Astrocyte (in vitro differentiated cells and primary cell): ENCODE results near the gene AKIP1. TPM values are rescaled to one million over a fixed set of nuclear protein-coding genes. Genes with fewer than 3 reads are reported as not detected.

Source experiments
- DNase-seq: peaks from one replicate; pipeline ENCODE4 v3.0.0-alpha.2; 2010; ENCODE audit warnings: low read depth
- FAIRE-seq: peaks from 2 replicates; lab custom pipeline; 2011; peaks lifted over from hg19 to GRCh38; lab: Jason Lieb, UNC
- H2AFZ ChIP-seq: 2 replicates; pipeline ENCODE4 v1.6.0; 2012; ENCODE audit warnings: low read depth, low read length, inconsistent platforms
- H3K27ac ChIP-seq: 2 replicates; pipeline ENCODE4 v1.5.1; 2011; ENCODE audit warnings: low read depth, low read length, inconsistent platforms
- H3K27me3 ChIP-seq: 2 replicates; pipeline ENCODE4 v1.6.0; 2011; ENCODE audit warnings: low read length, inconsistent platforms; ENCODE audit not compliant: insufficient read depth
- H3K36me3 ChIP-seq: 2 replicates; pipeline ENCODE4 v1.5.1; 2011; ENCODE audit warnings: low read length, inconsistent platforms; ENCODE audit not compliant: insufficient read depth
- H3K4me1 ChIP-seq: 2 replicates; pipeline ENCODE4 v1.5.1; 2011; ENCODE audit warnings: low read length, inconsistent platforms; ENCODE audit not compliant: insufficient read depth
- H3K4me2 ChIP-seq: 2 replicates; pipeline ENCODE4 v1.6.0; 2012; ENCODE audit warnings: low read length, inconsistent platforms
- H3K4me3 ChIP-seq: 2 replicates; pipeline ENCODE4 v1.5.1; 2011; ENCODE audit warnings: low read depth, mild to moderate bottlenecking, low read length, inconsistent platforms; ENCODE audit not compliant: insufficient read depth
- H3K79me2 ChIP-seq: 2 replicates; pipeline ENCODE4 v1.6.0; 2012; ENCODE audit warnings: mild to moderate bottlenecking, low read length, inconsistent platforms; ENCODE audit not compliant: insufficient read depth
- H3K9ac ChIP-seq: 2 replicates; pipeline ENCODE4 v1.6.0; 2012; ENCODE audit warnings: mild to moderate bottlenecking, low read length, inconsistent platforms
- H3K9me3 ChIP-seq: 2 replicates; pipeline ENCODE4 v1.5.1; 2012; ENCODE audit warnings: low read depth, mild to moderate bottlenecking, low read length, inconsistent platforms; ENCODE audit not compliant: insufficient read depth
- H4K20me1 ChIP-seq: 2 replicates; pipeline ENCODE4 v1.6.0; 2012; ENCODE audit warnings: low read length, inconsistent platforms; ENCODE audit not compliant: insufficient read depth
- H3K27ac Mint-ChIP-seq: one replicate; pipeline ENCODE4 v1.8.0; 2021; ENCODE audit warnings: mild to moderate bottlenecking, mixed read lengths; ENCODE audit not compliant: unreplicated experiment
- H3K27me3 Mint-ChIP-seq: one replicate; pipeline ENCODE4 v1.8.0; 2021; ENCODE audit warnings: low read depth, mixed read lengths; ENCODE audit not compliant: unreplicated experiment
- H3K36me3 Mint-ChIP-seq: one replicate; pipeline ENCODE4 v1.8.0; 2021; ENCODE audit warnings: low read depth, mixed read lengths; ENCODE audit not compliant: unreplicated experiment
- H3K4me1 Mint-ChIP-seq: one replicate; pipeline ENCODE4 v1.8.0; 2021; ENCODE audit warnings: low read depth, mixed read lengths; ENCODE audit not compliant: unreplicated experiment
- H3K4me3 Mint-ChIP-seq: one replicate; pipeline ENCODE4 v1.8.0; 2021; ENCODE audit warnings: mild to moderate bottlenecking, moderate library complexity, mixed read lengths; ENCODE audit not compliant: unreplicated experiment
- H3K9me3 Mint-ChIP-seq: one replicate; pipeline ENCODE4 v1.8.0; 2021; ENCODE audit warnings: mild to moderate bottlenecking, mixed read lengths; ENCODE audit not compliant: unreplicated experiment
- CTCF ChIP-seq: IDR thresholded peaks from 2 replicates; pipeline ENCODE4 v1.5.1; 2011; ENCODE audit warnings: low read depth, mild to moderate bottlenecking, inconsistent platforms, low read length, moderate library complexity; ENCODE audit not compliant: insufficient read depth
- EZH2 ChIP-seq: IDR thresholded peaks from 2 replicates; pipeline ENCODE4 v1.6.1; 2012; ENCODE audit warnings: mild to moderate bottlenecking, low read length, inconsistent platforms; ENCODE audit not compliant: insufficient read depth
- total RNA-seq: library from RNA; stranded (reverse); gene quantifications from 2 replicates; pipeline ENCODE4 v1.2.1, GENCODE V29; 2021

AKIP1 gene
- total RNA-seq, 1 donor from 2014 or later: 48.2 TPM

GRCh38 chr11:8870411-8871170 lies 40.4 kb upstream of the AKIP1 start:
- Histone ChIP-seq H3K4me2 (peak overlapping the region; percentile 88), H3K36me3 (no peaks in the 10 kb centered on the region), H3K4me1 (peaks cover 32% of the 10 kb centered on the region), H2AFZ (peak overlapping the region; percentile 66), H3K4me3 (peak overlapping the region; percentile 73), H3K27ac (peak overlapping the region; percentile 79), H4K20me1 (peaks cover 6% of the 10 kb centered on the region), H3K27me3 (no peaks in the 10 kb centered on the region), H3K9me3 (no peaks in the 10 kb centered on the region), H3K9ac (peak overlapping the region; percentile 84), H3K79me2 (peaks cover 41% of the 10 kb centered on the region)
- H3K9me3 Mint-ChIP-seq: no peaks in the 10 kb centered on the region
- peak overlapping the region; percentile 90 for H3K27ac Mint-ChIP-seq
- DNase-seq (peak; percentile 75), FAIRE-seq (no peak)
- H3K36me3 Mint-ChIP-seq: no peaks in the 10 kb centered on the region
- no peaks in the 10 kb centered on the region for H3K27me3 Mint-ChIP-seq
- no peak for TF ChIP-seq EZH2
- TF ChIP-seq CTCF: no peak
- H3K4me1 Mint-ChIP-seq: peaks cover 38% of the 10 kb centered on the region
- H3K4me3 Mint-ChIP-seq: peak overlapping the region; percentile 93

DNA sequence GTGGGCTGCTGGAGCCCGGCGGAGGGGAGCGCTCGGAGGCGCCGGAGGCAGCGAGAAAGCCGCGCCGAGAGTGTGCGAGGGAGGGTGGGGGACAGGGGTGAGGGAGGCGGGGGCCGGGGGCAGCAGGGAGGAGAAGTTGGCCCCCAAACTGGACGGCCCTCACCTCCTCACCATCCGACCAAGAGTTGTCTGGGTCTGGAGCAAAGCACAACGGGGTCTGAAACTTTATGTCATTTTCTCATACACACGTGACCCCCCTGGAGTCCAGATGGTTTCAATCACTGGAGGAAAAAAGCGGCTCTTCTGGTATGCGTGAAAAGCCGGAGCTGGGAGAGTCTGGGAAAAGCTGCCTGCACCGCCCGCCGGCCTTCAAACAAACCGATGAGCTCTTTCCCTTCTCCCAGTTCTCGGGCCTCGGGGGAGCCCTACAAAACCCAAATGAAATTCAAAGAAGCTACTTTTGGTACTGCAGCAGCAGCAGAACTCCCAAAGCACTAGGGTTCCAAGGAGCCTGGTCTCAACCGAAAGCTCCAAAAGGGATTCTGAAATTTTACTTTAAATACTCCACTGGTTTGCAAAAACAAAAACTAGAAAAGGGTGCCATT lies 39.7 kb upstream of the AKIP1 start:
- H3K9ac ChIP-seq: peak overlapping the region; percentile 84
- H3K27me3 ChIP-seq: no peaks in the 10 kb centered on the region
- no peaks in the 10 kb centered on the region for H3K36me3 Mint-ChIP-seq
- H3K9me3 ChIP-seq: no peaks in the 10 kb centered on the region
- no peaks in the 10 kb centered on the region for H3K36me3 ChIP-seq
- peak overlapping the region; percentile 89 for H3K4me3 Mint-ChIP-seq
- H3K27me3 Mint-ChIP-seq: no peaks in the 10 kb centered on the region
- H3K27ac ChIP-seq: peak overlapping the region; percentile 79
- peak overlapping the region; percentile 73 for H3K4me3 ChIP-seq
- H3K4me2 ChIP-seq: peak overlapping the region; percentile 88
- H3K27ac Mint-ChIP-seq: peak overlapping the region; percentile 93
- peaks cover 36% of the 10 kb centered on the region for H3K4me1 Mint-ChIP-seq
- TF ChIP-seq EZH2: no peak
- no peak for TF ChIP-seq CTCF
- H2AFZ ChIP-seq: peak overlapping the region; percentile 66
- peaks cover 31% of the 10 kb centered on the region for H3K4me1 ChIP-seq
- FAIRE-seq (no peak), DNase-seq (peak; percentile 91)
- no peaks in the 10 kb centered on the region for H3K9me3 Mint-ChIP-seq
- H3K79me2 ChIP-seq: peaks cover 36% of the 10 kb centered on the region
- H4K20me1 ChIP-seq: peaks cover 5% of the 10 kb centered on the region
